Inflammatory macrophage treated with lipopolysaccharide for 1 hour (primary cell): ENCODE measurements around the gene NBEA.
"Not testable (repeated sequence)": the region's sequence is repeated elsewhere in the genome, so short reads cannot be mapped to it uniquely, and the experiment has no call there.

Experiments used
- DNase-seq, 2 donors: peaks; one replicate each; pipeline ENCODE4 v3.0.0-alpha.2; 2020 to 2022

Gene NBEA

DNA sequence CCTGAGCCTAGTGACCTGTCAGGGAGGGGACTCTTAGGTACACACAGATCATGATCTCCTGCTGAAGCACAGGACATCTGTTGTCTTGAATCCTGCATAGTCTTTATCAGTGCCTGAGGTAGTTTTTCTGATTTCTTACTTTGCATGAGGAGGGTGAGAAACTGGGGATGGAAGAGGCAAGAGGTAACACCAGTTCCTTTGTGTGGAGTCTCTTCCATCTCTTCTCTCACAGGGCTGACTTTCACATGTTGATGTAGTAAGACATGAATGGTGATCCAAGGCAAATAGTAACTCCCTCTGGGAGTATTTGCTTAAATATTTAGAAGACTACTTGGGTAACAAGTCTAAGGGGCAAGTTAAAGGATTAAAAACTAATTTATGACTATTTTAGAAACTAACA lies 9.5 kb downstream of the NBEA start:
- DNase-seq = no peak

DNA sequence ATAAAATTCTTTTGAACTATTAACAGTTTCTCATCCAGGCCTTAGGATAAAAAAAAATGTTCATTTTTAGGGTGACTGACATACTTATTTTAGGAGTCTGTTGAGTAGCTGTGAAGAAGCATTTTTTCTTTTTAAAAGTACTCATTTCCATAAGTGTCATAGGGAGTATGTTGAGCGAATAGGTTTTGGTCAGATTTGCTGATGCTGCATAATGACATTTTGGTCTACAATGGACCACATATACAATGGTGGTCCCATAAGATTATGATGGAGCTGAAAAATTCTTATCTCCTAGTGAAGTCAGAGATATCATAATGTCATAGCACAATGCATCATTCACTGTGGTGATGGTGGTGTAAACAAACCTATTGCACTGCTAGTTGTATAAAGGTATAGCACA lies 17.4 kb downstream of the NBEA start:
- no peak for DNase-seq

DNA sequence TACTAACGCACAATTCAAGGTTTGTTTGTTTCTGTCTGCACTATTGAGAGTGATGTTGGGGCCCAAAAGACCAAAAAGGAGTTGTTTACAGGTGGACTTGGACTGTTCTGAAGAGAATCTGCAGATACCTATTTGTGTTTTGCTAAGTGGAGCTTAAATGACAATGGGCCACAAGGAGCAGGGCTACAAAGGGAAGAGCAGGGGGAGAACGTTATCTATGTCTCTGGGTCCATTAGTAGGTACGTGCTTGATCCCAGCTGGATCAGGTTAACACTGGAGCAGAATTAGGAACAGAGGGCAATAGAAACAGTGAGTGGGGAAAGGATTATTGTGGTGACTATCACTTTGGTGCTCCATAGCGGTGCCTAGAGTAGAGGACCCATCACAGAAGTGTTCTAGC lies 22.5 kb downstream of the NBEA start:
- DNase-seq = no peak

DNA sequence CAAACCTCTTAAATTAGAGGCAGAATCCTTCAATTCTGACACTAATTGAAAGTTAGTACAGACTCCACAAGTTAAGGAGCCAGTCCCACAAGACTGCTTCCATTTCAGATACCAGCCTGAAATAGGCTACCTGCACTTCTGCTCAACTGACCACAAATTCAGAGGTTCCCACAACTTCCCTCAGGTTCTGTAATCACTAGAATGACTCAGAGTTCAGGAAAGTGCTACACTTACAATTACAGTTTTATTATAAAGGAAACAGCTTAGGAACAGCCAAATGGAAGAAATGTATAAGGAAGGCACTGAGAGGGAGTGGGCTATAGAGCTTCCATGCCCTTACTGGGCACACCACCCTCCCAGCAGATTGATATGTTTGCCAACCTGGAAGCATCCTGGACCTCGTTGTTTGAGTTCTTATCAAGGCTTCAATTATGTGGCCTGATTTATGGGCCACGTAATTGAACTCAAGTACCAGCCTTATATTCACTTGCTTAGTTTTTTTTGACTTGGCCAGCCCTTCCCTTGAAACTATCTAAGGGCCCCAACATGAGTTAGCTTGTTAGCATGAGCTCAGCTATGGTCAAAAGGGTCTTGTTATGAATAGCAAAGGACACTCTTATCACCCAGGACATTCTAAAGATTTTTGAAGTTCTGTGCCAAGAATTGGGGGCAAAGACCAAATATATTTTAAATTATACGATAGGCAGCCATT lies 25.9 kb downstream of the NBEA start:
- DNase-seq = no peak

DNA sequence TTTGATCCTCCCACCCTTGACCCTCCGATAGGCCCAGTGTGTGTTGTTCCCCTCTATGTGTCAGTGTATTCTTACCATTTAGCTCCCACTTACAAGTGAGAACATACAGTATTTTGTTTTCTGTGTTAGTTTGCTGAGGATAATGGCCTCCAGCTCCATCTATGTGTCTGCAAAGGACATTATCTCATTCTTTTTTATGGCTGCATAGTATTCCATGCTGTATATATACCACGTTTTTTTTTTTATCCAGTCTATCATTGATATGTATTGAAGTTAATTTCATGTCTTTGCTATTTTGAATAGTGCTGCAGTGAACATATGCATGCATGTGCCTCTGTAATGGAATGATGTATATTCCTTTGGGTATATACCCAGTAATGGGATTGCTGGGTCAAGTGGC lies 27.5 kb downstream of the NBEA start:
- DNase-seq = not testable (repeated sequence)

DNA sequence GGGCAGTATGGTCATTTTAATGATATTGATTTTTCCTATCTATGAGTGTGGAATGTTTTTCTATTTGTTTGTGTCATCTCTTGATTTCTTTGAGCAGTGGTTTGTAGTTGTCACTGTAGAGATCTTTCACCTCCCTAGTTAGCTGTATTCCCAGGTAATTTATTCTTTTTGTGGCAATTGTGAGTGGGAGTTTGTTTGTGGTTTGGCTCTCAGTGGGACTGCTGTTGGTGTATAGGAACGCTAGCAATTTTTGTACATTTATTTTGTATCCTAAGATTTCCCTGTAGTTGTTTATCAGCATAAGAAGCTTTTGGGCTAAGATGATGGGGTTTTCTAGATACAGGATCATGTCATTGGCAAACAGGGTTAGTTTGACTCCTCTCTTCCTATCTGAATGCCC lies 28.9 kb downstream of the NBEA start:
- no peak for DNase-seq

DNA sequence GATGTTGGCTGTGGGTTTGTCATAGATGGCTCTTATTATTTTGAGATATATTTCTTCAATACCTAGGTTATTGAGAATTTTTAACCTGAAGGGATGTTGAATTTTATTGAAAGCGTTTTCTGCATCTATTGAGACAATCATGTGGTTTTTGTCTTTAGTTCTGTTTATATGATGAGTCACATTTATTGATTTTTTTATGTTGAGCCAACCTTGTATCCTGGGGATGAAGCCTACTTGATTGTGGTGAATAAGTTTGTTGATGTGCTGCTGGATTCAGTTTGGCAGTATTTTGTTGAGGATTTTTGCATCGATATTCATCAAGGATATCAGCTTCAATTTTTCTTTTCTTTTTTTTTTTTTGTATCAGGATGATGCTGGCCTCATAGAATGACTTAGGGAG lies 29.4 kb downstream of the NBEA start:
- DNase-seq = no peak

DNA sequence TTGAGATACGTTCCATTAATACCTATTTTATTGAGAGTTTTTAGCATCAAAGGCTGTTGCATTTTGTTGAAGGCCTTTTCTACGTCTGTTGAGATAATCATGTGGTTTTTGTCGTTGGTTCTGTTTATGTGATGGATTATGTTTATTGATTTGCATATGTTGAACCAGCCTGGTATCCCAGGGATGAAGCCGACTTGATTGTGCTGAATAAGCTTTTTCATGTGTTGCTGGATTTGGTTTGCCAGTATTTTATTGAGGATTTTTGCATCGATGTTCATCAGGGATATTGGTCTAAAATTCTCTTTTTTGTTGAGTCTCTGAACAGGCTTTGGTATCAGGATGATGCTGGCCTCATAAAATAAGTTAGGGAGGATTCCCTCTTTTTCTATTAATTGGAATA lies 43.1 kb downstream of the NBEA start:
- DNase-seq = not testable (repeated sequence)

DNA sequence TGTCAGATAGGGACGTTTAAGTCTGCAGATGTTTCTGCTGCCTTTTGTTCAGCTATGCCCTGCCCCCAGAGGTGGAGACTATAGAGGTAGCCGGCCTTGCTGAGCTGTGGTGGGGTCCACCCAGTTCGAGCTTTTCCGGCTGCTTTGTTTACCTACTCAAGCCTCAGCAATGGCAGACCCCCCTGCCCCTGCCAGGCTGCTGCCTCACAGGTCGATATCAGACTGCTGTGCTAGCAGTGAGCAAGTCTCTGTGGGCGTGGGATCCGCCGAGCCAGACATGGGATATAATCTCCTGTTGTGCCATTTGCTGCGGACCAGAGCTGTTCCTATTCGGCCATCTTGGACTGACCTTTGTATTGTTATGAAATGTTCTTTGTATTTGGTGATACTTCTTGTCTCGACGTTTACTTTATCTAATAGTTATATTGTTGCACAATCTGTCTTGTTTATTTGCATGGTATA lies 46.3 kb downstream of the NBEA start:
- no peak for DNase-seq

DNA sequence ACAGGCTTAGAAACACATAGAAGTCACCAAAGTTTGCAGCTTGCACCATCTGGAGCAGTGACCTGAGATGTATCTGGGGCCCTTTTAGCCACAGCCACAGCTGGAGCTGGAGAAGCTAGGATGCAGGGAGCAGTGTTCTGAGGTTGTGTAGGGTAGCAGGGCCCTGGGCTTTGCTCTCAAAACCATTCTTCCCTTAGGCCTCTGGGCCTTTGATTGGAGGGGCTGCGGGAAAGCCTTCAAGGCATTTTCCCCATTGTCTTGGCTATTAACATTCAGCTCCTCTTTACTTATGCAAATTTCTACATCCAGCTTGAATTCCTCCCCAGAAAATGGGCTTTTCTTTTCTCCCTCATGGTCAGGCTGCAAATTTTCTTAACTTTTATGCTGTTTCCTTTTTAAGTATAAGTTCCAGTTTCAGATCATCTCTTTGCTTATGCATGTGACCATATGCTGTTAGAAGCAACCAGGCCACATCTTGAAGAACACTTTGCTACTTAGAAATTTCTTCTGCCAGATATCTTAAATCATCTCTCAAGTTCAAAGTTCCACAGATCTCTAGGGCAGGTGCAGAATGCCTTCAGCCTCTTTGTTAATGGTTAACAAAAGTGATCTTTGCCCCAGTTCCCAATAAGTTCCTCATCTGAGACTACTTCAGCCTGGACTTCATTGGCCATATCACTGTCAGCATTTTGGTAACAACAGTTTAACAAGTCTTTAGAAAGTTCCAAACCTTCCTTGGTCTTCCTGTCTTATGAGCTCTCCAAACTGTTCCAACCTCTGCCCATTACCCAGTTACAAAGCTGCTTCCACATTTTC lies 48.5 kb downstream of the NBEA start:
- no peak for DNase-seq

DNA sequence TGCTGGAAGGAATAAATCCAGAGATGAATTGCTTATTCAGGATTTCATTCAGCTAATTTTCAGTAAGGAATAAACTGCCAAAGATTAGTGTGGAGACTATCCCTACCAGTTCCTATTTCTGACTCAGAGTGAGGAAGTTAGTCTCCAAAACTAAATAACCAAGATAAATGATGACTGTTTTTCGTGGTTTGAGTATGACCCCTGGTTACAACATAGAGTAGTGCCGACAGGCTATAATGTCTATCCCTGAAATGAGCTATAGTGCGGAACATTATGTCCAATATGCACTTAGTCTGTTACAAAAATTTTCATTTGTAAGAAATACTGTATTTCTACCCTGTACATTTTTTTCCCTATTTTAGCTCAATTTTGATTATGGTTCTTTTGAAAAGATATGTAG lies 51.4 kb downstream of the NBEA start:
- DNase-seq = peak in 1 of 2 donors; percentile 8

DNA sequence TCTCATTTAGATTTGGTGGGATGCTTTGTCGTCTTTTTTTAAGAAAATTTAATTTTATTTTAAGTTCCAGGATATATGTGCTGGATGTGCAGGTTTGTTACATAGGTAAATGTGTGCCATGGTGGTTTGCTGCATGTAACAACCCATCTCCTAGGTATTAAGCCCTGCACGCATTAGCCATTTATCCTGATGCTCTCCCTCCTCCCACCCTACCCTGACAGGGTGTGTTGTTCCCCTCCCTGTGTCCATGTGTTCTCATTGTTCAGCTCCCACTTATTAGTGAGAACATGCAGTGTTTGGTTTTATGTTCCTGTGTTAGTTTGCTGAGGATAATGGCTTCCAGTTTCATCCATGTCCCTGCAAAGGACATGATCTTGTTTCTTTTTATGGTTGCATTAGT lies 61.7 kb downstream of the NBEA start:
- DNase-seq = not testable (repeated sequence)

DNA sequence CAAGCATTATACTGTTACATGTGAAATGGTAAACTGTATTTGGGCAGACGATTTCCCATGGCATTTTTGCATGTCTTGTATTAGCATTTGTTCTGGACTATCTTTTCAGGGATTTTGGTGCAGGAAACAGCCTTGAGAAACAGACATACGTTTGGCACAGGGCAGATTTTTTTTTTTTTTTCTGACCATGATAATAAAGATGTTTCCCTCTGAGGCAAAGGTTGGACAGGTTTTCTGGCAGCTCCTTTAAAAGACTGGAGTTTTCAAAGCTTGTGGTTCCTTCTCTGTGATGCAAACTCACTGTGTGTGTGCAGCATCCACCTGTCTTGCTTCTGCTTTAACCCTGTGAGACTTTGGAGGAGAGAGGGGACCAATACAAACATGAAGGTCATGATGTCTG lies 63.0 kb downstream of the NBEA start:
- DNase-seq = no peak

DNA sequence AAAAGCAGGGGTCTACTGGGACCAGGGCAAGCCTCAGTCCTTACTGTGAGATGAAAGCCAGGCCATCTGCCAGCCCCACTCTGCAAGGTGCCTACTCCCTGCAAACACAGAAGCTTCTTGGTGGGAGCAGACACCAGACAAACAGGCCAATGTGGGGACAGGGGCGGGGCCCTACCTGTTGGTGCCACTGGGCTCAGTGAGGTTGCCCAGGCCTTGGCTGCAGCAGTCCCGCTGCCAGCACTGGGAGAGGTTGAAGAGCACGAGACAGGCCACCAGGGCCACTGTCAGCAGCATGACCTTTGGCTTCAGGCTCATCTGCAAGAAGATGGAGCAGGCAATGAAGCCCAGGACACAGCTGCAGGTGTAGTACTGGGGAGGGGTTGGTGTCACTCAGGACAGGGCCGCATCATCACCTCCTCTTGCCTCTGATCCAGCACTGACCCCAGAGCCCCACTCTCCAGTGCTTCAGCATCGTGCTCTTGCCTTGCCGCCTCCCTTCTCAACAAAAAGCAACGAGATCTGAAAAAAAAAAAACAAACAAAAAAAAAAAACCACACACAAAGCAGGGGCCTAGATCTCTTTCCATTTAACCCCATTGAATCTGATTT lies 72.6 kb downstream of the NBEA start:
- DNase-seq = no peak

DNA sequence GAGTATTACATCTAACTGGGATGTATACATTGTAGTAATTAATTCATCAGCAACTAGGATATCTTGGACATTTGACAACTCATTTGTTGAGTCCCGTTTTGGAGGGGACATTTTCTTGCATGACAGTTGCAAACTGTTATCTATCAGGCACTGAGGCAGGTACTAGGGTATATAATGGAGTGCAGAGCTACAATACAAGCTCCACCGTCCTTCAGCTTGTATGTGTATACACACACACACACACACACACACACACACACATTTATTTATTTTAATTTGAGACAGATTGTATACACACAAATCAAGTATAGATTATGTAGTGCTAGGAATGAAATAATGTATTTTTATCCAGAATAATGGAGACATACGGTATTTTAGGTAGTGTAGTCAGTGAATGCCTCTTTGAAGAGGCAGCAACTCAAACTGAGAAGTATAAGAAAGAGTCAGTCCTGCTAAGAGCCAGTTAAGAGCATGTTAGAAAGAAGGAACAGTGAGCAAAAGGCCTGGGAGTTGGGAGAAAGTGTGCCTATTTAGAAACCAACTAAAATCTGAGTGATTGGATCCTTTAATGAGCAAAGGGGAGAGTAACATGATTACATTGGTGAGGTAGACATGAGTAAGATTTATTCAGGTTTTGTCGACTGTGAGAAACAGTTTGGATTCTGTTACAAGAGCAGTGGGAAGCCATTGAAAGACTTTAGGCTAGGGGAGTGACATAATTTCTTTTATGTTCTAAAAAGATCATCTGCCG lies 74.5 kb downstream of the NBEA start:
- DNase-seq = no peak

DNA sequence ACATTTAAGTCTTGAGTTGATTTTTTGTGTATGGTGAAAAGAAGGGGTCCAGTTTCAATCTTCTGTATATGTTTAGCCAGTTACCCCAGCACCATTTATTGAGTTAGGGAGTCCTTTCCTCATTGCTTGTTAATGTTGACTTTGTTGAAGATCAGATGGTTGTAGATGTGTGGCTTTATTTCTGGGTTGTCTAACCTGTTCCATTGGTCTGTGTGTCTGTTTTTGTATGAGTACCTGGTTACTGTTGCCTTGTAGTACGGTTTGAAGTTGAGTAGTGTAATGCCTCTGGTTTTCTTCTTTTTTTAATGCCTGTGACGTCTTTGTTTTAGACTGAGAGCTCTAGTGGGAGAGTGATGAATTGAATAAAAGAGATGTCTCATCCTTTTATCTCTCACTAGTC lies 83.2 kb downstream of the NBEA start:
- DNase-seq = no peak

DNA sequence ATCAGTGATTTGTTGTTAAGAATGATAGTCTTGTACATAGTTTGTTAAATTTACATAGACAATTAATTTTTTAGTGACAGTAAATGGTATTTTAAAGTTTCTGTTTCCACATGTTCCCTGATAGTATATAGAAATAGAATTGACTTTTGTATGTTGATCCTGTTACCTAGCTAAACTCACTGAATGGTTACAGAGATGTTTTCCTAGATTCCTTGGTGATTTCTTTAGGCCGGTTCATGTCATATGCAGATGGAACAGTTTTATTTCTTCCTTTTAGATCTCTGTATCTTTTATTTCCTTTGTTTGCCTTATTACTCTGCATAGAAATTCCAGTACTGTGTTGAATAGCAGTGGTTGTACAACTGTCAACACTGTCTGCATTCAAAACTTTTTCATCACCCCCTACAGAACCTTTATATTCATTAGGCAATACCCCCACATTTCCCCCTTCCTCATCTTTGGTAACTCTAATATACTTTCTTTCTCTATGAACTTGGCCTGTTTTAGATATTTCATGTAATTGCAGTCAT lies 86.3 kb downstream of the NBEA start:
- no peak for DNase-seq

DNA sequence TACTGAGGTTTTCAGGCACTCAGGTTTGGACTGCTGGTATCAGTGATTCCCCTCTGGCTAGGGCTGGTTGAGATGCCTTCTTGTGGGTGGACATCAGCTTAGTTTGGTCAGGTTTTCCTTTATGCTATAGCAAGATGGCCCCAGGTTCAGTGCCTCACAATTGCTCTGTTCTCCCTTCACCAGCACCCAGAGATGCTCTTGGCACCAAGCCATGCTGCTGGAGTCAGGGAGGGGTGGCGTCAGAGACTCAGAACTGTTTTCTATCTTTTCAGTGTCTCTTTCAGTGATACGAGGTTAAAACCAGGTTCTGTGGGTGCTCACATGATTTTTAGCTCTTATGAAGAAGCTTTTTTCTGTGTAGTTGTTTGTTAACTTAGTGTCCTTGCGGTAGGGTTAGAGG lies 96.9 kb downstream of the NBEA start:
- DNase-seq = no peak

DNA sequence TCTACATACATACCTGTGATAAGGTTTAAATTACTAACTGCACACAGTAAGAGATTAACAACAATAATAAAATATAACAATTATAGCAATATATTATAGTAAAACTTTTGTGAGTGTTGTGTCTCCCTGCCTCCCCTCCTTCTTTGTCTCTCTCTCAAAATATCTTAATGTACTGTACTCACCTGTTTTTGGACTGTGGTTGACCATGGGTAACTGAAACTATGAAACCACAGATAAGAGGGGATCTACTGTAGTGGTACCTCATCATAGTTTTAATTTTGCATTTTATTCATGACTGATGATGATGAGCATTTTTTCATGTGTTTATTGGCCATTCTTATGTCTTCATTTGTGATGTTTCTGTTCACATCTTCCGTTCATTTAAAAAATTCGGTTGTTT lies 104.5 kb downstream of the NBEA start:
- no peak for DNase-seq

DNA sequence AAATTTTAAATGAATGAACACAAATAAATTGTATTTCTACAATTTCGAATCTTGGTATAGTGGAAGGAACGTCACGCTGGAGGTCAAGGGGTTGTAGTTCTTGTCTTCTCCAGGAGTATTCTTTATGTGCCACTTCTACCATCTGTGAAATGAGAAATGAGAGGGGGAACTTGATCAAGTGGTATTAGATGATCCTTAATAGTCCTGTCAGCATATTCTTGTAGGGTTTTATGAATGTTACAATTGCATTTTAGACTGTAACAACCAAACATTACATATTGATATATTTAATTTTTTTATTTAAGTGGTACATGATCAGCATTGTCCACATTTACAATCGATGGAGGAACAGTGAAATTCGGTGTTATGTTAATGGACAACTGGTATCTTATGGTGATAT lies 113.6 kb downstream of the NBEA start:
- no peak for DNase-seq

DNA sequence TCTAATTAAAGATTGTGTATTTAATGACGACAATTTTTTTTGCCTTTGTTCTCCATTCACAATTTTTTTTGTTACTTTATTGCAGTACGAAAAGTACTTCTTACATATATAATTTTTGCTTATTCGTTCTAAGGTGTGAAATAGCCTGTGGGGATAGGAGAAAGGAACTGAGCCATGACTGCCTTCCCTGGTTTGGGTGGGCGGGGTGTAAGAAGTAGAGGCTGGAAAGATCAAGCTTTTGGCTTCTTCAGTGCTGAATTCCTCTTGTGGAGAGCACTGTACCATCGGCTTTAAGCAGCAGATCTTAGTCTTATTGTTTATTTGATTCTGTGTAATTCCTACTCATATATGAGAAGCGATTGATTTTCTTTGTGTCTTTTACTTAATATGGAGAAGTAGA lies 115.8 kb downstream of the NBEA start:
- no peak for DNase-seq

DNA sequence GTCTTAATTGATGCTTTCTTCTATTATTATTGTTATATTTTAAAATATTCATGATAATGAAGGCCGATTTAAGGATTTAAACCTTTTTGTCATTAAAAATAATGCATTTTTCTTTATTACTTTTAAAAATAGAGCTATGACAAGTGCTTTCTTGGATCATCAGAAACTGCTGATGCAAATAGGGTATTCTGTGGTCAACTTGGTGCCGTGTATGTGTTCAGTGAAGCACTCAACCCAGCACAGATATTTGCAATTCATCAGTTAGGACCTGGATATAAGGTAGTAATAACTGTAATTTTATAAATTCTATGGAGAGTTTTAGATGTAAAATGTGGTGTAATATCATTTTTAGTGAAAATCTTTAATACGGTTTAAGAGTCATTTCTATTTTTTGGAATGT lies 116.5 kb downstream of the NBEA start:
- not testable (repeated sequence) for DNase-seq

DNA sequence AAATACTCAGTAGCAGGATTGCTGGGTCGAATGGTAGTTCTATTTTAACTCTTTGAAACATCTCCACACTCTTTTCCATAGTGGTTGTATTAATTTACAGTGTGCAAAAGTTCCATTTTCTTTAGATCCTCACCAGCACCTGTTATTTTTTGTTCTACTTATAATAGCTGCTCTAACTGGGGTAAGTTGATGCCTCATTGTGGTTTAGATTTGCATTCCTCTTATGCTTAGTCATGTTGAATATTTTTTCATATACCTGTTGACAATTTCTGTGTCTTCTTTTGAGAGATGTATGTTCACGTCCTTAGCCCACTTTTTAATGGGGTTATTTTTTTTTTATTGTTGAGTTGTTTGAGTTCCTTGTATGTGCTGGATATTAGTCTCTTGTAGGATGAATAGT lies 144.6 kb downstream of the NBEA start:
- no peak for DNase-seq
